GM19023 (cell line): ENCODE results near the gene PRKCZ.

Source experiments
- ATAC-seq: cut with Tn5 transposase; IDR thresholded peaks from one replicate; pipeline ENCODE4 v1.9.1; 2021; ENCODE audit warnings: mild to moderate bottlenecking, moderate library complexity; ENCODE audit not compliant: unreplicated experiment

Gene PRKCZ

GRCh38 chr1:2060072-2060471, 9.9 kb downstream of the PRKCZ start:
- no peak for ATAC-seq

DNA sequence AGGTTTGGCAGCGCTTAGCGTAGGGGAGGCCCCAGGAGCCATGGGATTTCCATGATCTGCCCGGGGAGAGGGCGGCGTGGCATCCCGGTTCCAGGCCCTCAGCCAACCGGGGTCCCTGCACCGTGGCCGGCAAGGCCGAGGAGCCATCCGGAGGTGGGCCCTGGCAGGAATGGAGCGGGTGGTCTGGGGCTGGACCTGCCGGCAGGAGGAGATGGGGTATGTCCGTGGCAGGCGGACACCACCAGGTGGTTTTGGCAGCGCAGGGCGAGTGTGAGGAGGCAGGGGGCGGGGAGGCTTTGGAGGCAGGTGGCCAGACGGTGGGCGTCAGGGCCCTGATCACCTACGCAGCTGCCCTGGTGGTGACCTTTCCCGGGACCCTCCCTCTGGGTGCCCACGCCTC, 10.3 kb downstream of the PRKCZ start:
- ATAC-seq: no peak

GRCh38 chr1:2061065-2061778, 11.0 kb downstream of the PRKCZ start:
- no peak for ATAC-seq

DNA sequence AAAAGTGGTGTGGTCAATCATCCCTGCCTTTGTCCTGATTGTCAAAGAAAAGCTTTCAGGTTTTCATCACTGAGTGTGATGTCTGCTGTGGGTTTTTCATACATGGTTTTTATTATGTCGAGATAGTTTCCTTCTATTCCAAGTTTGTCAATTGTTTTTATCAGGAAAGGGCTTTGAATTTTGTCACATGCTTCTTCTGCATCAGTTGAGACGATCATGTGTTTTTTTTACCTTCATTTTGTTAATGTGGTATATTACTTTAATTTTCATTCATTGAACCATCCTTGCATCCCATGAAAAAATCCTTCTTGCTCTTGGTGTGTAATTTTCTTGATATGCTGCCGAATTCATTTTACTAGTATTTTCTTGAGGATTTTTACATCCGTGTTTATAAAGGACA, 15.5 kb downstream of the PRKCZ start:
- ATAC-seq: no peak

DNA sequence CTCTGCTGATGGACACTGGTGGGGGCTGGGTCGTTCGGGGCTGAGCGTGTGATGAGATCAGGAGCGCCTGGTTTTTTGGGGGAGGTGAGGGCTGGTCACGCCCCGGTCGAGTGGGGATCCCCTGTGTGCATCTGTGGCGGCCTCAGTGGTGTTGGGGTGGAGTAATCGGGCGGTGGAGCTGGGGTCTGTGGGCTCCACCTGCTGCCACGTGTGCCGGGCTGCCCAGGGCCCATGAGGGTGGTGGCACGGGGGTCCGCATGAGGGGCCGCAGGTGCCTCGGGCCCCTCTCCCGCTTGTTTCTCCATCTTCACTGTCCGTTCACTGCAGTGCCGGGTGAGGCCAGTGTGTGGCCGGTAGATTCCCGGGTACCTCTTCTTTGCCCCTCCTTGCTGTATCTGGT, 17.2 kb downstream of the PRKCZ start:
- ATAC-seq: no peak

DNA sequence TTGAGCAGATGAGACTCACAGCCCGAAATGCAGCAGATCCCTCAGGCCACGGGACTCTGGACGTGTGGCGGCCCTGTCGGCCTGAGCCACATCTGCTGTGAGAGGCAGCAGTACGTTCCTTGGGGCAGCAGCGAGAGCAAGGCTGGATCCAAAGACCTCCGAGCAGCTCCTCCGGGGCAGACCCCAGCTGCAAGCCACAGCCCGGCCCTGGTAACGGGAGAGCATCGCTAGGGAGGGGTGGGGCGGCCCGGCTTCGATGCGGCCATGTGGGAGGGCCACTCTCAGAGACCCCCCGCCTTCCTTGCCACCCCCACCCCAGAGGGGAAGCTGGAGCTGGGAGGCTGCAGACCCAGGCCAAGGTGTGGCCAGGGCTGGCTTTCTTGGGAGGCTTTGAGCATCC, 17.8 kb downstream of the PRKCZ start:
- ATAC-seq: no peak

DNA sequence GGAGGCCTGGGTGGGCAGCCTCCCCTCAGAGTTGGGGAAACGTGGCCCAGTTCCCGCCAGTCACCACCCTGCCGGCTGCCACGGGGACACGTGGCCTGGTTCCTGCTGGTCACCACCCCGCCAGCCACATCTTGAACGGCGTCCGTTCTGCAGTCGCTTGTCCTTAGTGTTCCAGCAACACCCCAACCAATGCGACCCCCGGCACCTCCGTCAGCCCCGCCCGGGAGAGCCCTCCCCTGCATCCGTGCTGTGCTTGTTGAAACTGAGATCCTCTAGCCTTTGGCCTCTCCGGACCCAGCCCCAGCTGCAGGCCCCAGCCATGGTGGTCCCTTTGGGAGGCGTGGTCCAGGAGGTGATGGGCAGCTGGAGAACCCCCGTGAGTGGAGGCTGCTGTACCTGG, 18.7 kb downstream of the PRKCZ start:
- no peak for ATAC-seq

GRCh38 chr1:2070016-2070415, 19.8 kb downstream of the PRKCZ start:
- ATAC-seq: no peak

GRCh38 chr1:2070800-2071530, 20.8 kb downstream of the PRKCZ start:
- no peak for ATAC-seq

- ATAC-seq: no peak
Observed at GRCh38 chr1:2072109-2072806, 22.0 kb downstream of the PRKCZ start.

- ATAC-seq: no peak
Observed at GRCh38 chr1:2072891-2073290, 22.7 kb downstream of the PRKCZ start.

GRCh38 chr1:2073382-2074230, 23.4 kb downstream of the PRKCZ start:
- no peak for ATAC-seq

DNA sequence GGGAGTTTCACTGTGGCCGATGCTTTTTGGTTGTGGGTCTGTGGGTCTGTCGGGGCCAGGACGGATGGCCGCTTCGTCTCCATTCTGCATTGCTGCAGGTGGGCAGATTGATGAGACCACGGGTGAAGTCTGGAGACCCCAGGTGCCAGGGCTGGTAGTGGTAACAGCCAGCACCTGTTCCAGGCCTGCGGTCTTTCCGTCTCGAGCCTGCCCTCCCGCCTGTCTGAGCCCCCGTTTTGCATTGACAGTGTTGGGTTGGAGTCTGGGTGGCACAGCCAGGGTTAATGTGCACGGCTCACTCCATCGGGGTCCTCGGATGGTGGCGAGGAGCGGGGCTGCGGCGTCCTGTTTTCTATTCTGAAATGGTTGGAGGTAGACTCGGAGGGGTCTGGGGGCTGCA, 24.2 kb downstream of the PRKCZ start:
- ATAC-seq: no peak

DNA sequence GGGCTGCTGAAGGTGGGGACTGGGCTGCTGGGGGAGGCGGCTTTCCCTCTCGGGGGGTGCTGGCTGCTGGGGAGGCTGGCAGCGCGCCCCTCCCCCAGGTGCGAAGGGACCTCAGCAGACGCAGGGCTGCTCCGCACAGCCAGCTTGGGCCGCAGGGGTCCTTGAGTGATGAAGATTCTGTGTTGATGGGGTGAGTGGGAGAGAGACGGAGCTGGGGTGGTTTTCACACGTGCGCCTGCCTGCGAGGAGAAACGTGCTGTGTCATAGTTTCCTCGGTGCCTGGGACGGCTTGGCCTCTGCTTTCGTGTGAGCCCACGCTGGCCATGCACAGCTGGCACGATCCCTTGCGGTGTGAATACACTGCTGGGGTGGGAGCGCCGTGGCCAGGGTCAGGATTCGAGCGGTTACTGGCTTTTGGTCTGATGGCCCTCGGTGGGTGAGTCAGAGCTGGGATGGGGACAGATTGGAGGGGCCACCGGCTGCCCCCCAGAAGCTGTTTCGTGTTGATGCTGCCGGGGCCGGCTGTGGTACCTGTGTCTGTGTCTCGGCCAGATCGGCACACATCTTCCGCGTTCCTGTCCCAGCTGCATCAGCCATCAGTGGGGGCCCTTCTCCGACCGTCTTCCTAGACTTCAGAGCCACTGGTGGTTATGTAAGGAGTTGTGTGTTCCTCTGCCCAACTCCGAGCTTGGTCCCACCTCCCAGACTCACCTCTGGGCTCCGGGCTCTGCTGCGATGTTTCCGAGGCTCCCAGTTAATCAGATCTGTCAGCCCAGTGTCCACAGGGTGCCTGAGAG, 24.9 kb downstream of the PRKCZ start:
- ATAC-seq: no peak

- no peak for ATAC-seq
Observed at GRCh38 chr1:2076826-2077225, 26.6 kb downstream of the PRKCZ start.

- no peak for ATAC-seq
Observed at GRCh38 chr1:2078170-2078569, 28.0 kb downstream of the PRKCZ start.

DNA sequence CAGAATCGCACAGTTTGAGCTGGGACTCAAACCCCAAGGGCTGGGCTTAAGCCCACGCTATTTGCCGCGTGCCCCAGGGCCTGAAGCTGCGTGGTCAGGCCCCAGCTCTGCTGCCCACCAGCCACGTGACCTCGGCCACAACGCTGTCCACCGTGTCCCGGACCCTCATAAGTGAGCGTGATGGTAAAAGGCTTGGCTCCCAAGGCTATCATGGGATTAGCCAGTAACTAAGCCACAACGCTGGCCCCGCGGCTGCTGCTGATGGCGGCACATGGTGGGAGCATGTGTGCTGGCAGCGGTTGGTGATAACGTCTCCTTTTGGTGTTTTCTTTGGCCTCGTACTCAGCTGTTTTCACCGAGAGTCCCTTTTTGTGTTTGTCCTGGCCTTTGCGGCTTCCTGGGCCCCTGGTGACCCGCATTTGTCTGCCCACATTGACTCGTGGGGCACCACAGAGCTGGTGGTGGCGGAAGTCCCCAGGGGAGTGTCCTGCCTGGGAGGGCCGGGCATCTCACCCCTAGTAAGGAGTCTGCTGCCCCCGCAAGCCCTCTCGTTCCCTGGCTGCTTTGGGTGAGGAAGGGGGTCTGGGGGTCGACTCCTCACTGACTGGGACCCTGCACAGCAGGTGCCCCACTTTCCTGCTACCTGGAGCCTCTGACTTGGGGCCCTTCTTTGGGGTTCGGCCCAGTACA, 29.3 kb downstream of the PRKCZ start:
- ATAC-seq: no peak

DNA sequence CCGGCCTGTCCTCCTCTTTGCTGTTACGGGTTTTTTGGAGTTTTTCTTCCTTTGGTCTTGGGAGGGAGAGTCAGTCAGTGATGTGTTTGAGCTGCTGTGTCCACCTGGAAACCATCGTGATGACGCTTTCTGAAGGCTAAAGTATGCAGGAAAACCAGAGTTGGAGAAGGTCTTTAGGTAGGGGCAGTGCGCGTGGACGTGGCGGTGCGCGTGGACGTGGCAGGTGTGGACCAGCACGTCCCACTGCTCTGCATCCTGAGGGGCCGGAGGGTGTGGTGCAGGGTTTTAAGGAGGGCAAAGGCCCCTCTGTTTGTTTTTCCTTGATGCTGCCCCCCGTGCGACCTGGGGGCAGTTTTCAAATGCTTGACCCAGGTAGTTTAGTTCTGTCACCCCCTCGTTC, 29.9 kb downstream of the PRKCZ start:
- no peak for ATAC-seq

DNA sequence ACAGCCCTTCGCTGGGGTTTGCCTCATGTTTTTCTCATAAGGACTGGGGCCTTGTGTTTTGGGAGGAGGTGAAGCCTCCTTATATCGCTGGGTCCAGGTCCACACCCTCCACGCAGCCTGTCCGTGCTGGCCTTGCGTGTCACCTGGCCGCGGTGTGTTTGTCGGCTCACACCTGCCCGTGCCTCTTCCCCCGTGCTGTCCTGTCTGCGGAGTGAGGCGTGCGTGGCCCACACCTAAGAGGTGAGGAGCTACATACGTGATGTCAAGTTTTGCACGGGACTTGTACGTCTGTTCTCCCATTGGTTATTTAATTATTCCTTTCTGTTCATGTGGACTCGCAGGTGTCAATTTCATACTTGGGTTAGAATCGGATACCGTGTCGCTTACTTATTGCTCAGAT, 30.7 kb downstream of the PRKCZ start:
- no peak for ATAC-seq
